Measurements from ENCODE around the gene PRSS22.

- TF ChIP-seq YY1 (IDR thresholded peaks at IDR 0.05; ENCODE audit: insufficient read depth, insufficient read length) (no peak), SUZ12 (IDR thresholded peaks at IDR 0.05; ENCODE audit: extremely low read depth, insufficient read depth, insufficient read length) (no peak)
Measured at GRCh38 chr16:2848933-2849725, 8.8 kb downstream of the PRSS22 start.
